ENCODE data around the gene PPOX. TPM values are rescaled to one million over a fixed set of nuclear protein-coding genes. Genes with fewer than 3 reads are reported as not detected.

Gene PPOX
- polyA plus RNA-seq, 1 of the 3 experiments (the other 2 are of a cell fraction), result 30.7 TPM

GRCh38 chr1:161159913-161160243, 6.3 kb upstream of the PPOX start:
- Histone ChIP-seq H3K9me3 (no peaks in the 10 kb centered on the region), H3K9ac (peak overlapping the region; percentile 90), H3K36me3 (replicated peaks in 1 of 2; ENCODE audit: control insufficient read depth in 1 of 2, insufficient read depth in 2 of 2, low read length in 1 of 2) (peaks cover 15 to 61% of the 10 kb centered on the region in 2 experiments), H2AFZ (ENCODE audit: low read depth) (peak overlapping the region; percentile 84), H4K20me1 (ENCODE audit: insufficient read depth) (no peaks in the 10 kb centered on the region), H3K4me1 (ENCODE audit: control insufficient read depth in 1 of 2, insufficient read depth in 2 of 2, low read depth in 1 of 2, low read length in 1 of 2) (peaks cover 0 to 28% of the 10 kb centered on the region in 2 experiments; a peak in 3 of 4 replicates), H3K27me3 (ENCODE audit: insufficient read depth) (no peaks in the 10 kb centered on the region), H3F3A (replicated peaks; ENCODE audit: insufficient read depth) (peaks cover 13% of the 10 kb centered on the region), H3K4me3 (ENCODE audit: low read depth in 2 of 2, low read length in 1 of 2) (peak overlapping the region; percentile 89 to 92), H3K4me2 (peak overlapping the region; percentile 77), H3K79me2 (ENCODE audit: insufficient read depth) (peaks cover 26% of the 10 kb centered on the region), H3K9me2 (no peaks in the 10 kb centered on the region), H3K27ac (ENCODE audit: low read depth in 2 of 2, low read length in 1 of 2) (peak overlapping the region; percentile 77 to 91)
- DNase-seq, result no peak
- WGBS (ENCODE audit: low lambda C conversion rate), result 6% methylated on average over 9 of the region's 11 CpGs
- no peak for TF ChIP-seq FOXJ3 (CRISPR knock-in tag; IDR thresholded peaks at IDR 0.05)
- TF ChIP-seq, protein P1, sequence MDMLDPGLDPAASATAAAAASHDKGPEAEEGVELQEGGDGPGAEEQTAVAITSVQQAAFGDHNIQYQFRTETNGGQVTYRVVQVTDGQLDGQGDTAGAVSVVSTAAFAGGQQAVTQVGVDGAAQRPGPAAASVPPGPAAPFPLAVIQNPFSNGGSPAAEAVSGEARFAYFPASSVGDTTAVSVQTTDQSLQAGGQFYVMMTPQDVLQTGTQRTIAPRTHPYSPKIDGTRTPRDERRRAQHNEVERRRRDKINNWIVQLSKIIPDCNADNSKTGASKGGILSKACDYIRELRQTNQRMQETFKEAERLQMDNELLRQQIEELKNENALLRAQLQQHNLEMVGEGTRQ (IDR thresholded peaks at IDR 0.05; ENCODE audit: borderline replicate concordance, low read depth, low read length), result no peak
- TF ChIP-seq, protein P2, sequence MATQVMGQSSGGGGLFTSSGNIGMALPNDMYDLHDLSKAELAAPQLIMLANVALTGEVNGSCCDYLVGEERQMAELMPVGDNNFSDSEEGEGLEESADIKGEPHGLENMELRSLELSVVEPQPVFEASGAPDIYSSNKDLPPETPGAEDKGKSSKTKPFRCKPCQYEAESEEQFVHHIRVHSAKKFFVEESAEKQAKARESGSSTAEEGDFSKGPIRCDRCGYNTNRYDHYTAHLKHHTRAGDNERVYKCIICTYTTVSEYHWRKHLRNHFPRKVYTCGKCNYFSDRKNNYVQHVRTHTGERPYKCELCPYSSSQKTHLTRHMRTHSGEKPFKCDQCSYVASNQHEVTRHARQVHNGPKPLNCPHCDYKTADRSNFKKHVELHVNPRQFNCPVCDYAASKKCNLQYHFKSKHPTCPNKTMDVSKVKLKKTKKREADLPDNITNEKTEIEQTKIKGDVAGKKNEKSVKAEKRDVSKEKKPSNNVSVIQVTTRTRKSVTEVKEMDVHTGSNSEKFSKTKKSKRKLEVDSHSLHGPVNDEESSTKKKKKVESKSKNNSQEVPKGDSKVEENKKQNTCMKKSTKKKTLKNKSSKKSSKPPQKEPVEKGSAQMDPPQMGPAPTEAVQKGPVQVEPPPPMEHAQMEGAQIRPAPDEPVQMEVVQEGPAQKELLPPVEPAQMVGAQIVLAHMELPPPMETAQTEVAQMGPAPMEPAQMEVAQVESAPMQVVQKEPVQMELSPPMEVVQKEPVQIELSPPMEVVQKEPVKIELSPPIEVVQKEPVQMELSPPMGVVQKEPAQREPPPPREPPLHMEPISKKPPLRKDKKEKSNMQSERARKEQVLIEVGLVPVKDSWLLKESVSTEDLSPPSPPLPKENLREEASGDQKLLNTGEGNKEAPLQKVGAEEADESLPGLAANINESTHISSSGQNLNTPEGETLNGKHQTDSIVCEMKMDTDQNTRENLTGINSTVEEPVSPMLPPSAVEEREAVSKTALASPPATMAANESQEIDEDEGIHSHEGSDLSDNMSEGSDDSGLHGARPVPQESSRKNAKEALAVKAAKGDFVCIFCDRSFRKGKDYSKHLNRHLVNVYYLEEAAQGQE (IDR thresholded peaks at IDR 0.05; ENCODE audit: low read depth, low read length), result no peak
- TF ChIP-seq, protein P3, sequence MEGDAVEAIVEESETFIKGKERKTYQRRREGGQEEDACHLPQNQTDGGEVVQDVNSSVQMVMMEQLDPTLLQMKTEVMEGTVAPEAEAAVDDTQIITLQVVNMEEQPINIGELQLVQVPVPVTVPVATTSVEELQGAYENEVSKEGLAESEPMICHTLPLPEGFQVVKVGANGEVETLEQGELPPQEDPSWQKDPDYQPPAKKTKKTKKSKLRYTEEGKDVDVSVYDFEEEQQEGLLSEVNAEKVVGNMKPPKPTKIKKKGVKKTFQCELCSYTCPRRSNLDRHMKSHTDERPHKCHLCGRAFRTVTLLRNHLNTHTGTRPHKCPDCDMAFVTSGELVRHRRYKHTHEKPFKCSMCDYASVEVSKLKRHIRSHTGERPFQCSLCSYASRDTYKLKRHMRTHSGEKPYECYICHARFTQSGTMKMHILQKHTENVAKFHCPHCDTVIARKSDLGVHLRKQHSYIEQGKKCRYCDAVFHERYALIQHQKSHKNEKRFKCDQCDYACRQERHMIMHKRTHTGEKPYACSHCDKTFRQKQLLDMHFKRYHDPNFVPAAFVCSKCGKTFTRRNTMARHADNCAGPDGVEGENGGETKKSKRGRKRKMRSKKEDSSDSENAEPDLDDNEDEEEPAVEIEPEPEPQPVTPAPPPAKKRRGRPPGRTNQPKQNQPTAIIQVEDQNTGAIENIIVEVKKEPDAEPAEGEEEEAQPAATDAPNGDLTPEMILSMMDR (IDR thresholded peaks at IDR 0.05), result no peak
- no peak for TF ChIP-seq CHD2 (IDR thresholded peaks at IDR 0.05; ENCODE audit: low read length, partially characterized antibody)
- ChIA-PET POLR2A (no interaction called here), CTCF (no interaction called here)

DNA sequence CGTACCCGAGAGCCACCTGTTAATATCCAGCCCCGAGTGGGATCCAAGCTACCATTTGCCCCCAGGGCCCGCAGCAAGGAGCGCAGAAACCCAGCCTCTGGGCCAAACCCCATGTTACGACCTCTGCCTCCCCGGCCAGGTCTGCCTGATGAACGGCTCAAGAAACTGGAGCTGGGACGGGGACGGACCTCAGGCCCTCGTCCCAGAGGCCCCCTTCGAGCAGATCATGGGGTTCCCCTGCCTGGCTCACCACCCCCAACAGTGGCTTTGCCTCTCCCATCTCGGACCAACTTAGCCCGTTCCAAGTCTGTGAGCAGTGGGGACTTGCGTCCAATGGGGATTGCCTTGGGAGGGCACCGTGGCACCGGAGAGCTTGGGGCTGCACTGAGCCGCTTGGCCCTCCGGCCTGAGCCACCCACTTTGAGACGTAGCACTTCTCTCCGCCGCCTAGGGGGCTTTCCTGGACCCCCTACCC, 5.5 kb upstream of the PPOX start:
- 97% methylated on average over 19 of the region's 22 CpGs for WGBS (ENCODE audit: low lambda C conversion rate)
- Histone ChIP-seq H3F3A (replicated peaks; ENCODE audit: insufficient read depth) (peaks cover 21% of the 10 kb centered on the region), H3K27me3 (ENCODE audit: insufficient read depth) (no peaks in the 10 kb centered on the region), H3K79me2 (ENCODE audit: insufficient read depth) (peaks cover 17% of the 10 kb centered on the region), H2AFZ (ENCODE audit: low read depth) (no peak overlapping the region), H3K4me1 (ENCODE audit: control insufficient read depth in 1 of 2, insufficient read depth in 2 of 2, low read depth in 1 of 2, low read length in 1 of 2) (peaks cover 0 to 36% of the 10 kb centered on the region in 2 experiments; a peak in 2 of 4 replicates), H3K9me3 (no peaks in the 10 kb centered on the region), H3K9me2 (no peaks in the 10 kb centered on the region), H3K9ac (no peak overlapping the region), H4K20me1 (ENCODE audit: insufficient read depth) (no peaks in the 10 kb centered on the region), H3K36me3 (replicated peaks in 1 of 2; ENCODE audit: control insufficient read depth in 1 of 2, insufficient read depth in 2 of 2, low read length in 1 of 2) (peaks cover 15 to 64% of the 10 kb centered on the region in 2 experiments), H3K27ac (ENCODE audit: low read depth in 2 of 2, low read length in 1 of 2) (no peak overlapping the region; a peak in 1 of 4 replicates), H3K4me3 (ENCODE audit: low read depth in 2 of 2, low read length in 1 of 2) (peak overlapping the region; percentile 89 to 92; a peak in 3 of 4 replicates), H3K4me2 (peak overlapping the region; percentile 77)
- no peak for DNase-seq
- POLR2A ChIA-PET, result interaction anchor here (0.6 kb wide), 1 partner anchor 65 kb away, joined by 3 read pairs; the partner anchor contains the start of gene TOMM40L
- CTCF ChIA-PET, result no interaction called here
- TF ChIP-seq JUND (IDR thresholded peaks at IDR 0.05), result no peak
- TF ChIP-seq MAX (IDR thresholded peaks at IDR 0.05; ENCODE audit: low read depth), result no peak
- TF ChIP-seq RFX5 (IDR thresholded peaks at IDR 0.05; ENCODE audit: low read length), result no peak
- no peak for TF ChIP-seq SMC3 (IDR thresholded peaks at IDR 0.05; ENCODE audit: low read depth, low read length)
- TF ChIP-seq, protein P1 (IDR thresholded peaks at IDR 0.05; ENCODE audit: borderline replicate concordance, low read depth, low read length), result no peak
- no peak for TF ChIP-seq CHD2 (IDR thresholded peaks at IDR 0.05; ENCODE audit: low read length, partially characterized antibody)
- no peak for TF ChIP-seq RXRA (IDR thresholded peaks at IDR 0.05; ENCODE audit: borderline replicate concordance, low read depth)
- TF ChIP-seq GATA2 (CRISPR knock-in tag; IDR thresholded peaks at IDR 0.05), result no peak
- TF ChIP-seq MXI1 (IDR thresholded peaks at IDR 0.05; ENCODE audit: low read depth, low read length), result no peak
- no peak for TF ChIP-seq NFIC (IDR thresholded peaks at IDR 0.05; ENCODE audit: borderline replicate concordance)
- no peak for TF ChIP-seq EZH2phosphoT487 (IDR thresholded peaks at IDR 0.05; ENCODE audit: borderline replicate concordance, low read depth)
- no peak for TF ChIP-seq ELF1 (IDR thresholded peaks at IDR 0.05)
- TF ChIP-seq POLR2AphosphoS5 (IDR thresholded peaks at IDR 0.05; ENCODE audit: low read depth, low read length), result no peak
- no peak for TF ChIP-seq TEAD4 (IDR thresholded peaks at IDR 0.05; ENCODE audit: borderline replicate concordance, insufficient read depth)
- TF ChIP-seq, protein P4, sequence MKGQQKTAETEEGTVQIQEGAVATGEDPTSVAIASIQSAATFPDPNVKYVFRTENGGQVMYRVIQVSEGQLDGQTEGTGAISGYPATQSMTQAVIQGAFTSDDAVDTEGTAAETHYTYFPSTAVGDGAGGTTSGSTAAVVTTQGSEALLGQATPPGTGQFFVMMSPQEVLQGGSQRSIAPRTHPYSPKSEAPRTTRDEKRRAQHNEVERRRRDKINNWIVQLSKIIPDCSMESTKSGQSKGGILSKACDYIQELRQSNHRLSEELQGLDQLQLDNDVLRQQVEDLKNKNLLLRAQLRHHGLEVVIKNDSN (IDR thresholded peaks at IDR 0.05; ENCODE audit: borderline replicate concordance, low read depth), result no peak
- no peak for TF ChIP-seq EP300 (IDR thresholded peaks at IDR 0.05; ENCODE audit: borderline replicate concordance in 1 of 2, low read depth in 1 of 2, low read length in 1 of 2)
